Panc1 (cell line): ENCODE results near the gene FDXR. TPM values are rescaled to one million over a fixed set of nuclear protein-coding genes. Genes with fewer than 3 reads are reported as not detected.

ENCODE experiments used
- ATAC-seq: fragments of 200-7000 bp; cut with Tn5 transposase; 2 replicates; pipeline ENCODE4 v1.9.1; 2020; ENCODE audit warnings: mild to moderate bottlenecking, moderate library complexity
- BruUV-seq: library from RNA; stranded (reverse); fragments of 400-500 nt; replicated peaks from 2 replicates; lab custom pipeline; 2021; lab: Mats Ljungman, UMichigan
- CTCF ChIA-PET: fragments of 300-600 bp; sonication (Branson Sonifier 250); formaldehyde crosslinking; loops from one replicate; lab custom pipeline; 2022; ENCODE audit warnings: antibody characterized with exemption; lab: Charles Lee
- POLR2A ChIA-PET: fragments of 300-600 bp; sonication (Branson Sonifier 250); formaldehyde crosslinking; loops from one replicate; lab custom pipeline; 2022; ENCODE audit warnings: antibody characterized with exemption; lab: Charles Lee
- DNase-seq: peaks from one replicate; pipeline ENCODE4 v3.0.0-alpha.2; 2010; ENCODE audit warnings: low read depth, low spot score
- H3K27ac ChIP-seq: 2 replicates; pipeline ENCODE4 v1.5.1; 2011; ENCODE audit warnings: mild to moderate bottlenecking, low read length, inconsistent platforms
- H3K27me3 ChIP-seq: fragments of 200-500 bp; sonication (Bioruptor generic); 2 replicates; pipeline ENCODE4 v1.6.0; 2014; ENCODE audit warnings: low read length, inconsistent platforms; ENCODE audit not compliant: control insufficient read depth, insufficient read depth
- H3K36me3 ChIP-seq: fragments of 200-500 bp; sonication (Bioruptor generic); 2 replicates; pipeline ENCODE4 v1.5.1; 2014; ENCODE audit warnings: inconsistent platforms, mild to moderate bottlenecking, low read length, moderate library complexity; ENCODE audit not compliant: control insufficient read depth, insufficient read depth
- H3K4me1 ChIP-seq: 2 replicates; pipeline ENCODE4 v1.5.1; 2011; ENCODE audit warnings: inconsistent platforms, mild to moderate bottlenecking, low read length, moderate library complexity; ENCODE audit not compliant: control insufficient read depth, insufficient read depth
- H3K4me3 ChIP-seq, 2 experiments: 2 replicates each; pipeline ENCODE4 v1.5.1; 2011 to 2012; ENCODE audit warnings: low read depth in 2 of 2, low read length in 2 of 2, mild to moderate bottlenecking in 2 of 2, inconsistent platforms in 1 of 2, moderate library complexity in 1 of 2
- H3K9me3 ChIP-seq: fragments of 200-500 bp; sonication (Bioruptor generic); 2 replicates; pipeline ENCODE4 v1.5.1; 2014; ENCODE audit warnings: low read depth, mild to moderate bottlenecking, inconsistent platforms, low read length, moderate library complexity; ENCODE audit not compliant: control insufficient read depth, insufficient read depth
- CTCF ChIP-seq: fragments of 450-650 bp; IDR thresholded peaks from 2 replicates; pipeline ENCODE4 v1.5.1; 2017; ENCODE audit warnings: mild to moderate bottlenecking
- POLR2AphosphoS5 ChIP-seq: IDR thresholded peaks from 2 replicates; pipeline ENCODE4 v1.6.1; 2012; ENCODE audit warnings: mild to moderate bottlenecking, low read depth, low read length, moderate library complexity
- SIN3A ChIP-seq: IDR thresholded peaks from 2 replicates; pipeline ENCODE4 v1.6.1; 2012; ENCODE audit warnings: low read depth, mild to moderate bottlenecking, low read length, moderate library complexity, borderline replicate concordance; ENCODE audit not compliant: insufficient read depth
- TCF7L2 ChIP-seq: IDR thresholded peaks from 2 replicates; pipeline ENCODE4 v1.6.1; 2011; ENCODE audit warnings: mild to moderate bottlenecking, low read depth, low read length, inconsistent platforms
- in situ Hi-C: cut with HindIII; loops from 2 replicates; pipeline ENCODE4 v1.10.0; 2016; ENCODE audit warnings: low sequenced_read_pairs, low pct_unique_long_range_greater_than_20kb
- intact Hi-C: fragments of 100-400 bp; cut with micrococcal nuclease; formaldehyde crosslinking; loops from one replicate; pipeline ENCODE4 v1.10.0; 2022; ENCODE audit not compliant: unreplicated experiment
- total RNA-seq: library from RNA; stranded (reverse); gene quantifications from one replicate; pipeline ENCODE4 v1.2.1, GENCODE V29; 2021; ENCODE audit not compliant: unreplicated experiment
- TF ChIP-seq, protein P1 (sequence below), 2 experiments: IDR thresholded peaks; 2 replicates each; pipeline ENCODE4 v1.6.1; 2011 to 2012; ENCODE audit warnings: low read depth in 2 of 2, control low read depth in 1 of 2, low read length in 1 of 2, mild to moderate bottlenecking in 1 of 2, moderate library complexity in 1 of 2; ENCODE audit not compliant: insufficient read depth in 1 of 2

Gene FDXR
- total RNA-seq, 1 experiment from 2014 or later: 21.8 TPM

DNA sequence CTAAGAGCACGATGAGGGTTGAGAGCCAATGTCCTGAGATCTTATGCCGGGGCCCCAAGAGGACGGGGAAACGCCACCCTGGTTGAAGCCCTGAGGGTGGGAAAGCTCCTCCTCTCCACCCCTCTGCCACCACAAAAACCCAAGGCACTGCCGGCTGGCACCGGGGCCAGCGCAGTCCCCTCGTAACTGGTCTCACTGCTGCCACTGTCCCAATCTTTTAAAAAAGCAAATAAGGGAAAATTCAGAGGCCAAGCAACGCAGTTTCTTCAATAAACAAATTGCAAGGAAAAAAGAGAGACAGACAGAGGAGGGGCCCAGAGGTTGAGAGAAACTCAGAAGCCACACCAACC lies 19.8 kb downstream of the FDXR start:
- peaks cover 10% of the 10 kb centered on the region for H3K27me3 ChIP-seq
- ATAC-seq: no peak
- DNase-seq: no peak
- in situ Hi-C loops (no loop called here), intact Hi-C loops (no loop called here)
- no peak for TF ChIP-seq TCF7L2
- no peak for TF ChIP-seq CTCF
- no peak for TF ChIP-seq POLR2AphosphoS5
- TF ChIP-seq SIN3A: no peak
- no peaks in the 10 kb centered on the region for H3K9me3 ChIP-seq
- H3K36me3 ChIP-seq: no peaks in the 10 kb centered on the region
- ChIA-PET CTCF (interaction anchor here (1.3 kb wide), 1 partner anchor 9 kb away, joined by 4 read pairs; no protein-coding TSS in a partner anchor), POLR2A (no interaction called here)
- BruUV-seq: no TSS peak
- no peak overlapping the region for H3K4me3 ChIP-seq
- no peak overlapping the region for H3K27ac ChIP-seq
- H3K4me1 ChIP-seq: no peaks in the 10 kb centered on the region

DNA sequence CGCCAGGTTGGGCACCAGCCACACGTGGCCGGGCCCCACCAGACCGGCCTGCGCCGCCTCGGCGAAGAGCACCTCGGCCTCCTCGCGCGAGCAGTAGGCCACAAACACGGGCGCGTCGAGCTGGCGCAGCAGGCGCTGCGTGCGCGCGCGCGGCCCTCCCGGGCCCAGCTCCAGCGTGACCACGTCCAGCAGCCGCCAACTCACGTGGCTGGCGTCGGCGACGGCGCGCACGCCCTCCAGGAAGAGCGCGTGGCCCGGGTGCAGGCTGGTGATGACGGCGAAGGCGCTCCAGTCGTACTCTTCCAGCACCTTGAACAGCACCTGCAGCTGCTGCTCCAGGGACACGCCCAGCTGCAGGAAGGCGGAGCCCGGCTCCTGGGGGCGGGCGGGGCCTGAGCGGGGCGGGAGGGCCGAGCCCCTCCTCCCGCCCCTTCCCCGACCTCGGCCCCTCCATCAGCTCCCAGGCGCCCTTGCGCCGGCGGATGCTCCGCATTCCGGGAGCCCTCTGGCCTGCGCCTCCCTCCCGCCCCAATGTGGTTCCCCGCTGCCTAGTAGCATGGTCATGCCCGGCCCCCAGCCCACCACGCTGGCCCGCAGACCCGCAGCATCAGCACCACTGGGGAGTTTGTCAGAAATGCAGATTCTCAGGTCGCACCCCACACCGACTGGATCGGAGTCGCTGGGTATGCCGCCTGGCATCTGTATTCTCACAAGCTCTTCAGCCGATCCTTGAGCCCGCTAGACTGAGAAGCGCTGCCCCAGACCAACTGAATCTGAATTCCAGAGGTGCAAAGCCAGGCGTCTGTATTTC lies 20.4 kb downstream of the FDXR start:
- in situ Hi-C loops (no loop called here), intact Hi-C loops (no loop called here)
- CTCF ChIA-PET: interaction anchor here (1.3 kb wide), 1 partner anchor 10 kb away, joined by 4 read pairs; no protein-coding TSS in a partner anchor
- H3K27me3 ChIP-seq: peaks cover 6% of the 10 kb centered on the region; the same call in 1 of the 2 replicates
- POLR2A ChIA-PET: no interaction called here
- TF ChIP-seq SIN3A: no peak
- TF ChIP-seq, protein P1, sequence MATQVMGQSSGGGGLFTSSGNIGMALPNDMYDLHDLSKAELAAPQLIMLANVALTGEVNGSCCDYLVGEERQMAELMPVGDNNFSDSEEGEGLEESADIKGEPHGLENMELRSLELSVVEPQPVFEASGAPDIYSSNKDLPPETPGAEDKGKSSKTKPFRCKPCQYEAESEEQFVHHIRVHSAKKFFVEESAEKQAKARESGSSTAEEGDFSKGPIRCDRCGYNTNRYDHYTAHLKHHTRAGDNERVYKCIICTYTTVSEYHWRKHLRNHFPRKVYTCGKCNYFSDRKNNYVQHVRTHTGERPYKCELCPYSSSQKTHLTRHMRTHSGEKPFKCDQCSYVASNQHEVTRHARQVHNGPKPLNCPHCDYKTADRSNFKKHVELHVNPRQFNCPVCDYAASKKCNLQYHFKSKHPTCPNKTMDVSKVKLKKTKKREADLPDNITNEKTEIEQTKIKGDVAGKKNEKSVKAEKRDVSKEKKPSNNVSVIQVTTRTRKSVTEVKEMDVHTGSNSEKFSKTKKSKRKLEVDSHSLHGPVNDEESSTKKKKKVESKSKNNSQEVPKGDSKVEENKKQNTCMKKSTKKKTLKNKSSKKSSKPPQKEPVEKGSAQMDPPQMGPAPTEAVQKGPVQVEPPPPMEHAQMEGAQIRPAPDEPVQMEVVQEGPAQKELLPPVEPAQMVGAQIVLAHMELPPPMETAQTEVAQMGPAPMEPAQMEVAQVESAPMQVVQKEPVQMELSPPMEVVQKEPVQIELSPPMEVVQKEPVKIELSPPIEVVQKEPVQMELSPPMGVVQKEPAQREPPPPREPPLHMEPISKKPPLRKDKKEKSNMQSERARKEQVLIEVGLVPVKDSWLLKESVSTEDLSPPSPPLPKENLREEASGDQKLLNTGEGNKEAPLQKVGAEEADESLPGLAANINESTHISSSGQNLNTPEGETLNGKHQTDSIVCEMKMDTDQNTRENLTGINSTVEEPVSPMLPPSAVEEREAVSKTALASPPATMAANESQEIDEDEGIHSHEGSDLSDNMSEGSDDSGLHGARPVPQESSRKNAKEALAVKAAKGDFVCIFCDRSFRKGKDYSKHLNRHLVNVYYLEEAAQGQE (IDR thresholded peaks at IDR 0.05; ENCODE audit: insufficient read depth in 1 of 2, low read depth in 2 of 2, low read length in 1 of 2): peak in 1 of 2 experiments; percentile 69; a peak in 2 of 4 replicates
- BruUV-seq: no TSS peak
- H3K4me3 ChIP-seq: no peak overlapping the region
- DNase-seq (no peak), ATAC-seq (no peak)
- no peak overlapping the region for H3K27ac ChIP-seq
- no peaks in the 10 kb centered on the region for H3K9me3 ChIP-seq
- no peaks in the 10 kb centered on the region for H3K4me1 ChIP-seq
- no peaks in the 10 kb centered on the region for H3K36me3 ChIP-seq
